ENCODE measurements around the gene DBN1. TPM values are rescaled to one million over a fixed set of nuclear protein-coding genes. Genes with fewer than 3 reads are reported as not detected.

DBN1 gene
- total and polyA plus RNA-seq, 9 of the 15 experiments (the other 6 are each of a cell fraction or from before 2014, with no cell fraction given), result 0.25 to 87.2 (median 27.9) TPM

- no peak for TF ChIP-seq NR2C1 (IDR thresholded peaks at IDR 0.05)
- TF ChIP-seq NR2C1 (tag; IDR thresholded peaks at IDR 0.05), result no peak
- TF ChIP-seq EZH2 (IDR thresholded peaks at IDR 0.05; ENCODE audit: borderline replicate concordance, low read depth, low read length), result no peak
- TF ChIP-seq POLR2AphosphoS5 (IDR thresholded peaks at IDR 0.05; ENCODE audit: control insufficient read depth, insufficient read depth, low read depth, low read length), result peak; percentile 11; the same call in 1 of the 2 replicates
- TF ChIP-seq HMBOX1 (IDR thresholded peaks at IDR 0.05), result no peak
- TF ChIP-seq MBD2 (IDR thresholded peaks at IDR 0.05; ENCODE audit: borderline replicate concordance, low read depth), result no peak
- TF ChIP-seq ZNF592 (IDR thresholded peaks at IDR 0.05), result peak; percentile 21; the same call in 1 of the 2 replicates
Measured at GRCh38 chr5:177492841-177493240, 19.4 kb upstream of the DBN1 start (continued).

All from K562 (cell line).